ENCODE measurements around the gene PHF11.
A peak's percentile ranks its signal among the peaks of the same experiment; 100 is the strongest.
"Not testable (repeated sequence)": the region's sequence is repeated elsewhere in the genome, so short reads cannot be mapped to it uniquely, and the experiment has no call there.

PHF11 gene

DNA sequence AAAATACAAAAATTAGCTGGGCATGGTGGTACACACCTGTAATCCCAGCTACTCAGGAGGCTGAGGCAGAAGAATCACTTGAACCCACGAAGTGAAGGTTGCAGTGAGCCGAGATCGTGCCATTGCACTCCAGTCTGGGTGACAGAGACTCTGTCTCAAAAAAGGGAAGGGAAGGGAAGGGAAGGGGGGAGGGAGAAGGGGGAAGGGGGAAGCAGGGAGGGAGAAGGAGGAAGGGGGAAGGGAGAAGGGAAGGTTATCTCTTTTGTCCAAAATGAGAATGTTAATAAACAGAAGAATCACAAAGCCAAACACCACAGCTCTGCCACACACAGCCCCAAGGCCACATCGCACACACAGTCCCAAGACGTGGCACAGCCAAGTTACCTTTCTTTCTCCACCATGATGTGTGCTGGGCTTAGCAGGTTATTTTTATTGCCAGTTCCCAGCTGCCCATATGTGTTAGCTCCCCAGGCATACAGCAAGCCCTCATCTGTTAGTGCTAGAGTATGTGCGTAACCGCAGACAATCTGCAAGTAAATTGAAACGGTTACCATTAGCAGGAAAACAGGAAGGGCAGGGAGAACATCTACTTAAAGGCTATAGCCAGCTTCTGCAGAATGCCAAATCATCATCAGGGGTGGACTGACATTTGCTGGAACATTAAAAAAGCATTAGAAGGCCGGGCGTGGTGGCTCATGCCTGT lies 55.3 kb downstream of the PHF11 start:
- DNase-seq: no peak

DNA sequence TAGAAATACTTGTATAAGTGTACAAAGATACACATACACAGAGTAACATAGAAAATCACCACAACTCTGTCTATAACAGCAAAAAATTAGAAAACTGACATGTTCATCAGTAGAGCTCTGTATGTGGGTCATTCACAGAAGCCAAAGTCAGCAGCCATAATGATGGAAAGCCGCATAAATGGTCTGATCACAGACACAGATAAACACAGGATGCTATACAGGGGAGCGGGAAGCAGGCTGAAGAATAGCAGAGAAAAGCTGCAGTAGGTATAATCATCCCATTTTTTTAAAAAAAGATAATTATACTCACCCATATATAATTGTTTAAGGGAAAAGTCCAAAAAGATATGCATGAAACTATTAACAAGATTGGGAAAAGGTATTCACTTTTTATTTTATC lies 58.1 kb downstream of the PHF11 start:
- no peak for DNase-seq

DNA sequence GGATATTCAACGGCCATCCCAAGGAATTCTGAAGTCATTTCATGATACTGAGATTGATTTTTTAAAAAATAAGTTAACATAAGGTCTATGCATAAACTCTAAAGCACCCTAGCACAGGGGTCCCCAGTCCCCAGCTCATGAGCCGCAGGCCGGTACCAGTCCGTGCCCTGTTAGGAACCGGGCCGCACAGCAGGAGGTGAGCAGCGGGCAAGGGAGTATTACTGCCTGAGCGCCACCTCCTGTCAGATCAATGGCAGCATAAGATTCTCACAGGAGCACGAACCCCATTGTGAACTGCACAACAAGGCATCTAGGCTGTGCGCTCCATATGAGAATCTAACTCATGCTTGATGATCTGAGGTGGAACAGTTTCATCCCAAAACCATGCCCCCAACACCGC lies 58.6 kb downstream of the PHF11 start:
- DNase-seq: no peak

DNA sequence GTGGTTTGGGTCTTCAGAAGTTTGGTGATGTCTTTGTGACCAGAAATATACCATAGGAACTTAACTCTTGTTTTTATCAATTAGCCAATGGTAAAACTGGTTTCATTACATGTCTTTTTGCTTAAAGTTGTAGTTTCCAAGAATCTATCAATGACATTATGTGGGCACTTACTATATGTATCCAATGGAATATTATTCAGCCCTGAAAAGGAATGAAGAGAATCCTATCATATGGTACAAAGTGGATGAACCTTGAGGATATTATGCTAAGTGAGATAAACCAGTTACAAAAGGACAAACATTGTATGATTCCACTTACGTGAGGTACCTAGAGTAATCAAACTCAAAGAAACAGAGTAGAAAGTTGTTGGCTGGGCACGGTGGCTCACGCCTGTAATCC lies 63.3 kb downstream of the PHF11 start:
- no peak for DNase-seq

DNA sequence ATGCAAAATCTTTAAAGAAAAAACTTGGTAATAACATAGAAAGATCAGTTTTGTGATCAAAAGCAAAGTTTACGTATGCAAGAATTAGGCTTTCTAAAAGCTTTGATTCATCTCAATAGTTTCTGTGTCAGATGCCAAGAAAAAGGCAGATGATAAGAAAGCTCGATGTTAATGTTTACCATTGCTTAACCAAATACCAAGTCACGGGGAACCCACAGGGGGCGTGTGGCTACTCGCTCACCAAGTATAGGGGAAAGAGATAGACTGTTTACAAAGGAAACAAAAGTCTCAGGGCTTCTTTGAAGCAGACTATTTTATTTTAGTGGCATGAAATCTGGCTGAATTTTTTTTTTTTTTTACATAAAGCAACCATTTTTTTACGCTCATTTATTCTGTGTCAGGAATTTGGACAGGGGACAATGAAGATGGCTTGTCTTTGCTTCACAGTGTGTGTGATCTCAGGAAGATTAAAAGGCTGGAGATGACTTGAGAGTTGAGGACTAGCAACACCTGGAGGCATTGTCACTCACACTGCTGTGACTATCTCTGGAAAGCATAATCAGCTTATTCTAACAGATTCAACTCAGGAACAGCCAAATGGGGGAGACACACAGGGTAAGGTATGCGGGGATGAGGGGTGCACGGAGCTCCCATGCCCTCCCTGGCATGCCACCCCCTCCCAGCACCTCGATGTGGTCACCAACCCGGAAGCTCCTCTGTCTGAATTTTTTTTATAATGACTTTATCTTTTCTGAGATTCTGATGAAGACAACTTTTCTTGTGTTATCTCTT lies 64.7 kb downstream of the PHF11 start:
- no peak for DNase-seq

DNA sequence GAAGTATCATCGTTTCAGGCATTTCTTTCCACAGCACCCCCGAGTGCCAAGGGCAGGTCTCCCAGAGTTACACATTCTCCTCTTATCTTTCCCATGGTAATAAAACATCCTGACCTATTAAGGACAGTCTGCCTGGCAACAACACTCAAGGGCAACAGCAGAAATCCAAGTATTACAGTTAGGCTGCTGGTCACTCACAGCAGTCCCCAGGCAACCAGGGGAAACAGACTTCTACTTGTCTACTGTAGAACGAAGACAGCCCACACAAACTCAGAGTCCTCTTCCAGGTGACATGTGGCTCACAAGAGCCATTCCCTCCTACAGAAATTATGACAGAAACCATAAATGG lies 65.3 kb downstream of the PHF11 start:
- no peak for DNase-seq

DNA sequence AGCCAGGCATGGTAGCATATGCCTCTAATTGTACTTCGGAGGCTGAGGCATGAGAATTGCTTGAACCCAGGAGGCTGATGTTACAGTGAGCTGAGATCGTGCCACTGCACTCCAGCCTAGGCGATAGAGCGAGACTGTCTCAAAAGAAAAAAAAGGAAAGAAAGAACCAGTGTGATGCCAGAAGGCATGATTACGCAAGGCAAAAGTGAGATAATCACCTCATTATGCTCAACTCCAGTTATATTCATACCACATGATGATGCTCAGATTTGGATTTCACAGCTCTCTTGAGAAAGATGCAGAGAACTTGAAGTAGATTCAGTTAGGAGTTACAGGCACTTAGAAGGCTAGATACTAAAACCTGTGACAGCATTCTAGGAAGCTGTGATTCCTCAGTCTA lies 67.8 kb downstream of the PHF11 start:
- no peak for DNase-seq

DNA sequence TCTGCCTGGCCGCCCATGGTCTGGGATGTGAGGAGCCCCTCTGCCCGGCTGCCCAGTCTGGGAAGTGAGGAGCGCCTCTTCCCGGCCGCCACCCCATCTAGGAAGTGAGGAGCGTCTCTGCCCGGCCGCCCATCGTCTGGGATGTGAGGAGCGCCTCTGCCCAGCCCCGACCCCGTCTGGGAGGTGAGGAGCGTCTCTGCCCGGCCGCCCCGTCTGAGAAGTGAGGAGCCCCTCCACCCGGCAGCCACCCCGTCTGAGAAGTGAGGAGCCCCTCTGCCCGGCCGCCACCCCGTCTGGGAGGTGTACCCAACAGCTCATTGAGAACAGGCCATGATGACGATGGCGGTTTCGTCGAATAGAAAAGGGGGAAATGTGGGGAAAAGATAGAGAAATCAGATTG lies 69.7 kb downstream of the PHF11 start:
- DNase-seq: not testable (repeated sequence)

DNA sequence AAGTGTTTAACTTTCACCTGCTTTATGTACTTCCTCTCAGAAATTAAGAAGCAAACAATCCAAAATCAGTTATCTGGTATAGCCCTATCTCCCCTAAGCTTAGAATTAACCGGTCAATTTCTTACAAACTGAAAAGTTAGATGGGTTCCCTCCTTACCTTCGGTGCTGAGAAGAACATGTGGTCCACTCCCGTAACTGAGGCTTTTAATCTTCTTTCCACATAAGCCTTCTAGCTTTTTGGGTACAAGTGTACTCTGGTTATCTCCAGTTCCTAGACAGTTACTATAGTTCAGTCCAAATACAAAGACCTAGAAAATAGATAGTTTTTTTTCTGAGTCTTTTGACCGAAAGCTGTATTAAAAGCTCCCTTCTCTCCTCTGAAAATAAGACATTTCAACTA lies 70.7 kb downstream of the PHF11 start:
- DNase-seq: no peak

DNA sequence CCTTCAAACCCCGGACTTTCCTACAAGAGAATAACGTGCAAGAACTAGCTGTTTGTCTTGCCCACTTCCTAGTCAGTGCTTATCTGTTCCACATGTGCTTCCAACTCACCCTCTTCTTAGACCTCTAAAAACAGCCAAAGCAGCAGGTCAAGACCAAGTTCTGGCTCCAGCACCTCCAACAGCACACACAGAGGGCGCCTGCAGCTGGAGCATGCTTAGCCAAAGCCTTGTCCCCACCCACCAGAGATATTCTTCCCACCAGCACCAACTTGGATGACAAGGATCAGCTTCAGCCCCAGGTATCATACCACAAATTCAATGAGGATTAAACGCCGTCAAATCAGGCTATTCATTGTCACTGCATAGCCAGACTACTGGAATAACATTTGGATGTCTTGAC lies 71.7 kb downstream of the PHF11 start:
- DNase-seq: no peak

DNA sequence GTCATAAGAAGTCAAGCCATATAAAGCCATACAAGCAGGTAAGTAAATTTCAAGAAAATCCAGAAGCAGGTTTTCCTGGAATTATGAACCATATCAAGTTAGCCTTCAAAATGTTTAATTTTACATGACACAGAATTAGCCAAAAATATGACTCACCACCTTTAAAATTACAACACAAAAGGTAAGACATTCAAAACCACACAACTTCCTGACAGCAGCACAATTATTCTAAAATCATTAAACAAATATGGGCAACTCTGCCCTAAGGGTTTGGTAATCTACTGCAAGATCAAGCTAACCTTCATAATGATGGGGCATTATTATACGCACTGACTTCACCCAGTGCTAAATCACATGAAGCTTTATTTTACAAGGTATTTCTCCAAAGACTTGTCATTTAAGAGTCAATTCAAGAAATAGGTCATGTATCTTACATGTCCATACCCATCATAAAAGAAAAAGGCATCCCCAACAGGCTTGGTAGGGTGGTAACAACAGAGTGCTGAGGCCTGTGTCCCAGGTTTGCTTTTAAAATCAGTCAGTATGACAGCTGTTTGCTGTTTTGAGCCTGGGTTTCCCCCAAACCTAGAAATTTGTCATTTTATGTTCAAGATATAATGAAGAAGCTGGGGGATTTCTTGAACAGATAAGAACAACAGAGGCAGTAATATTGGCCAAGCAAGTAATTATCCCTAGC lies 74.4 kb downstream of the PHF11 start:
- peak; percentile 65 for DNase-seq

DNA sequence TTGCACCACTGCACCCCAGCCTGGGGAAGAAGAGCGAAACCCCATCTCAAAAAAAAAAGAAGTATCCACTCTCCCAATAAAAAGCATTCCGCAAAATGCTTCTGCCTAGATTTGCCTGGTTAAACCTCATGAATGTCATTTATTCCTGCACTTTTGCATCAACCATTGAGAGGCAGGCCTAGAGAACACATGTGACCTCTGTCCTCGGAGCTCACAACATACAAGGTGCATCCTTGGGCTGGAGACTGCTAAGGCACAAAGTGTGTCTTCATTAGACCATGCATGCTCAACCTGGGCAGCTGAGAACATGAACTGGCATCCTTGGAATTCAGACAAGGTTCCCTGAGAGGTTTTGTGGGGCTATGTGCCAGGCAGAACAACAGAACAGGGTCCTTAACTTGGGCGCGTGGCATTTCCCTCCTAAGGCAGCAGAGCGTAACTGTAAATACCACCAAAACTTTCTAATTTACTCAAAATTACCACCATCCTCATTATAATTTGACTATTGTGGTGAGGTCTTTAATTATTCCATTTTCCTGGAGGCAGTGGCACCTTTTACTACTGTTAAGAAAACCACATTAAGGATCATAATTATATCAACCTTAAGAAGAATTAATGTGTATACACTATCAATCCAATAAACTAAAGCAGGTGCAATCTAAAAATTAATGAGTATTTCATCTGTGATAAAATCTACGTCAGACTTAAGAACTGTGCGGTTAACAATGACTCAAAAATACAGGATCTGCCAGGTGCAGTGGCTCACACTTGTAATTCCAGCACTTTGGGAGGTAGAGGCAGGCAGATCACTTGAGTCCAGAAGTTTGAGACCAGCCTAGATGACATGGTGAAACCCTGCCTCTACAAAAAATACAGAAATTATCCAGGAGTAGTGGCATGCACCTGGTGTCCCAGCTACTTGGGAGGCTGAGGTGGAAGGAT lies 75.8 kb downstream of the PHF11 start:
- peak; percentile 55 for DNase-seq

All from activated CD4-positive, alpha-beta T cell treated with anti-CD3 and anti-CD28 coated beads, Interleukin-10, Interleukin-2, amounts not matched to agents 100 ng/mL and 50 ng/mL, durations not matched to agents 16 hours and 8 hours (primary cell).